Astrocyte (in vitro differentiated cells and primary cell): Measurements from ENCODE around the gene LBX1. TPM values are rescaled to one million over a fixed set of nuclear protein-coding genes. Genes with fewer than 3 reads are reported as not detected.
A peak's percentile ranks its signal among the peaks of the same experiment; 100 is the strongest.

Experiments
- DNase-seq: peaks from one replicate; pipeline ENCODE4 v3.0.0-alpha.2; 2010; ENCODE audit warnings: low read depth
- FAIRE-seq: peaks from 2 replicates; lab custom pipeline; 2011; peaks lifted over from hg19 to GRCh38; lab: Jason Lieb, UNC
- H2AFZ ChIP-seq: 2 replicates; pipeline ENCODE4 v1.6.0; 2012; ENCODE audit warnings: low read depth, low read length, inconsistent platforms
- H3K27ac ChIP-seq: 2 replicates; pipeline ENCODE4 v1.5.1; 2011; ENCODE audit warnings: low read depth, low read length, inconsistent platforms
- H3K27me3 ChIP-seq: 2 replicates; pipeline ENCODE4 v1.6.0; 2011; ENCODE audit warnings: low read length, inconsistent platforms; ENCODE audit not compliant: insufficient read depth
- H3K36me3 ChIP-seq: 2 replicates; pipeline ENCODE4 v1.5.1; 2011; ENCODE audit warnings: low read length, inconsistent platforms; ENCODE audit not compliant: insufficient read depth
- H3K4me1 ChIP-seq: 2 replicates; pipeline ENCODE4 v1.5.1; 2011; ENCODE audit warnings: low read length, inconsistent platforms; ENCODE audit not compliant: insufficient read depth
- H3K4me2 ChIP-seq: 2 replicates; pipeline ENCODE4 v1.6.0; 2012; ENCODE audit warnings: low read length, inconsistent platforms
- H3K4me3 ChIP-seq: 2 replicates; pipeline ENCODE4 v1.5.1; 2011; ENCODE audit warnings: low read depth, mild to moderate bottlenecking, low read length, inconsistent platforms; ENCODE audit not compliant: insufficient read depth
- H3K79me2 ChIP-seq: 2 replicates; pipeline ENCODE4 v1.6.0; 2012; ENCODE audit warnings: mild to moderate bottlenecking, low read length, inconsistent platforms; ENCODE audit not compliant: insufficient read depth
- H3K9ac ChIP-seq: 2 replicates; pipeline ENCODE4 v1.6.0; 2012; ENCODE audit warnings: mild to moderate bottlenecking, low read length, inconsistent platforms
- H3K9me3 ChIP-seq: 2 replicates; pipeline ENCODE4 v1.5.1; 2012; ENCODE audit warnings: low read depth, mild to moderate bottlenecking, low read length, inconsistent platforms; ENCODE audit not compliant: insufficient read depth
- H4K20me1 ChIP-seq: 2 replicates; pipeline ENCODE4 v1.6.0; 2012; ENCODE audit warnings: low read length, inconsistent platforms; ENCODE audit not compliant: insufficient read depth
- H3K27ac Mint-ChIP-seq: one replicate; pipeline ENCODE4 v1.8.0; 2021; ENCODE audit warnings: mild to moderate bottlenecking, mixed read lengths; ENCODE audit not compliant: unreplicated experiment
- H3K27me3 Mint-ChIP-seq: one replicate; pipeline ENCODE4 v1.8.0; 2021; ENCODE audit warnings: low read depth, mixed read lengths; ENCODE audit not compliant: unreplicated experiment
- H3K36me3 Mint-ChIP-seq: one replicate; pipeline ENCODE4 v1.8.0; 2021; ENCODE audit warnings: low read depth, mixed read lengths; ENCODE audit not compliant: unreplicated experiment
- H3K4me1 Mint-ChIP-seq: one replicate; pipeline ENCODE4 v1.8.0; 2021; ENCODE audit warnings: low read depth, mixed read lengths; ENCODE audit not compliant: unreplicated experiment
- H3K4me3 Mint-ChIP-seq: one replicate; pipeline ENCODE4 v1.8.0; 2021; ENCODE audit warnings: mild to moderate bottlenecking, moderate library complexity, mixed read lengths; ENCODE audit not compliant: unreplicated experiment
- H3K9me3 Mint-ChIP-seq: one replicate; pipeline ENCODE4 v1.8.0; 2021; ENCODE audit warnings: mild to moderate bottlenecking, mixed read lengths; ENCODE audit not compliant: unreplicated experiment
- EZH2 ChIP-seq: IDR thresholded peaks from 2 replicates; pipeline ENCODE4 v1.6.1; 2012; ENCODE audit warnings: mild to moderate bottlenecking, low read length, inconsistent platforms; ENCODE audit not compliant: insufficient read depth
- total RNA-seq: library from RNA; stranded (reverse); gene quantifications from 2 replicates; pipeline ENCODE4 v1.2.1, GENCODE V29; 2021
- TF ChIP-seq, protein P1 (sequence below): IDR thresholded peaks from 2 replicates; pipeline ENCODE4 v1.5.1; 2011; ENCODE audit warnings: low read depth, mild to moderate bottlenecking, inconsistent platforms, low read length, moderate library complexity; ENCODE audit not compliant: insufficient read depth

Gene LBX1
- total RNA-seq, 1 donor from 2014 or later: not detected

DNA sequence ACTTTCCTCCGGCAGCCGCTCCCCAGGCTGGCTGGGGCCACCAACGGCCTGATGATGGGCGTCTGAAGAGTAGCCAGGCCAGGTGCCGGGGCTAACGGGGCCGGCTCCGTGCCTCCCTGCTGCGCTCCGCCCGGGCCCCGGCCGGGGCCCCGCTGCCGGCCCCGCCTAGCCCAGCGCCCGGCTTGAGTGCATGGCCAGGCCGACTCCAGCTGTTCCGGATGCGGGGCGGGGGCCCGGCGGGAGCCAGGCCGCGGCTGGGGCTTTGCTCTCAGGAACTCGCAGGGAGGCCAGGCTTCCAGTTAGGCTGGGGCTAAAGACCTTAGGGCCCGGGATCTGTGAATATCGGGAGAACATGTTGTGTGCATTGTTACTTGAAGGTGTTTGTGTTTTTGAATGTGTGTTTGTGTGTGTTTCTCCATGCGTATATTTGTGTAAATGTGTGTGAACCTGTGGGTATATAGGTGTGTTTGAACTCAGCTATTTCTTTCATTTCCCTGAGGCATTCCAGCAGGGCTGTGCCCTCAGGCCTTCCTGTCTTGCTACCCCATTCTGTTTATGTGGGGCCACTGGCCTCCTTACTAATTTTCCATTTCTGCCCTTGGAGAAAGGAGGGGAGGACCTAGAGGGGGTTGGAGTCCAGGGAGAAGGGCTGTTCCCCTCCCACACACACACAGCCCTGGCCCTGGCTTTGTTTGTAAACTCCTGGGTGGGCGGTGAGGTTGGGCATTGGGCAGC is 1.1 kb upstream of the LBX1 start:
- Mint-ChIP-seq H3K9me3 (peaks cover 5% of the 10 kb centered on the region), H3K27ac (no peak overlapping the region), H3K27me3 (peaks cover 79% of the 10 kb centered on the region), H3K36me3 (peaks cover 4% of the 10 kb centered on the region), H3K4me3 (no peak overlapping the region), H3K4me1 (no peaks in the 10 kb centered on the region)
- Histone ChIP-seq H3K9me3 (no peaks in the 10 kb centered on the region), H3K36me3 (no peaks in the 10 kb centered on the region), H3K27me3 (peaks cover 94% of the 10 kb centered on the region), H3K9ac (no peak overlapping the region), H2AFZ (no peak overlapping the region), H4K20me1 (peaks cover 44% of the 10 kb centered on the region), H3K4me2 (no peak overlapping the region), H3K4me1 (peaks cover under 1% of the 10 kb centered on the region), H3K27ac (no peak overlapping the region), H3K79me2 (no peaks in the 10 kb centered on the region), H3K4me3 (no peak overlapping the region)
- DNase-seq (no peak), FAIRE-seq (no peak)
- TF ChIP-seq, protein P1, sequence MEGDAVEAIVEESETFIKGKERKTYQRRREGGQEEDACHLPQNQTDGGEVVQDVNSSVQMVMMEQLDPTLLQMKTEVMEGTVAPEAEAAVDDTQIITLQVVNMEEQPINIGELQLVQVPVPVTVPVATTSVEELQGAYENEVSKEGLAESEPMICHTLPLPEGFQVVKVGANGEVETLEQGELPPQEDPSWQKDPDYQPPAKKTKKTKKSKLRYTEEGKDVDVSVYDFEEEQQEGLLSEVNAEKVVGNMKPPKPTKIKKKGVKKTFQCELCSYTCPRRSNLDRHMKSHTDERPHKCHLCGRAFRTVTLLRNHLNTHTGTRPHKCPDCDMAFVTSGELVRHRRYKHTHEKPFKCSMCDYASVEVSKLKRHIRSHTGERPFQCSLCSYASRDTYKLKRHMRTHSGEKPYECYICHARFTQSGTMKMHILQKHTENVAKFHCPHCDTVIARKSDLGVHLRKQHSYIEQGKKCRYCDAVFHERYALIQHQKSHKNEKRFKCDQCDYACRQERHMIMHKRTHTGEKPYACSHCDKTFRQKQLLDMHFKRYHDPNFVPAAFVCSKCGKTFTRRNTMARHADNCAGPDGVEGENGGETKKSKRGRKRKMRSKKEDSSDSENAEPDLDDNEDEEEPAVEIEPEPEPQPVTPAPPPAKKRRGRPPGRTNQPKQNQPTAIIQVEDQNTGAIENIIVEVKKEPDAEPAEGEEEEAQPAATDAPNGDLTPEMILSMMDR: no peak
- peak; percentile 89 for TF ChIP-seq EZH2

DNA sequence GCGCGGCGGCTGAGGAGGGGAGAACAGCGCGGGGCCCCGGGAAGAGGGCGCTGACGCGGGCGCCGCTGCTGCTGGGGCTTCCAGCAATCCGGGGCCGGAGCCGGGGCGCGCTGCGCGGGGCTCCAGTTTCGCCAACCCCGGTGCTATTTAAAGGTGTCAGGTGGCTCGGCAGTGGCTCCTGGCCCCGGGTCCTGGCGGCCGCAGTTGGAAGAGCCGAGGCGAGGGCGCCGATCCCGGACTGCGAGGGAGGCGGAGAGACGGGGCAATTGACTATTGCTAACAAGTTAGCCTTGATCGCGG is 347 bp downstream of the LBX1 start:
- no peak overlapping the region for H3K27ac Mint-ChIP-seq
- H3K27ac ChIP-seq: no peak overlapping the region
- peaks cover 10% of the 10 kb centered on the region for H3K9me3 Mint-ChIP-seq
- FAIRE-seq (no peak), DNase-seq (no peak)
- no peak overlapping the region for H3K4me2 ChIP-seq
- H3K79me2 ChIP-seq: no peaks in the 10 kb centered on the region
- no peak overlapping the region for H3K4me3 ChIP-seq
- H3K27me3 Mint-ChIP-seq: peaks cover 72% of the 10 kb centered on the region
- peaks cover 6% of the 10 kb centered on the region for H3K36me3 Mint-ChIP-seq
- H3K4me1 Mint-ChIP-seq: peaks cover 2% of the 10 kb centered on the region
- H3K27me3 ChIP-seq: peaks cover 91% of the 10 kb centered on the region
- H4K20me1 ChIP-seq: peaks cover 40% of the 10 kb centered on the region
- H2AFZ ChIP-seq: no peak overlapping the region
- H3K9me3 ChIP-seq: peaks cover 1% of the 10 kb centered on the region
- peaks cover 3% of the 10 kb centered on the region for H3K4me1 ChIP-seq
- no peak overlapping the region for H3K4me3 Mint-ChIP-seq
- no peak overlapping the region for H3K9ac ChIP-seq
- no peaks in the 10 kb centered on the region for H3K36me3 ChIP-seq
- no peak for TF ChIP-seq EZH2
- TF ChIP-seq, protein P1: no peak
